ENCODE measurements around the gene C1QTNF6. TPM values are rescaled to one million over a fixed set of nuclear protein-coding genes. Genes with fewer than 3 reads are reported as not detected.

Gene C1QTNF6
- total RNA-seq, 2 experiments from 2014 or later, result 7.3 to 19.6 TPM

DNA sequence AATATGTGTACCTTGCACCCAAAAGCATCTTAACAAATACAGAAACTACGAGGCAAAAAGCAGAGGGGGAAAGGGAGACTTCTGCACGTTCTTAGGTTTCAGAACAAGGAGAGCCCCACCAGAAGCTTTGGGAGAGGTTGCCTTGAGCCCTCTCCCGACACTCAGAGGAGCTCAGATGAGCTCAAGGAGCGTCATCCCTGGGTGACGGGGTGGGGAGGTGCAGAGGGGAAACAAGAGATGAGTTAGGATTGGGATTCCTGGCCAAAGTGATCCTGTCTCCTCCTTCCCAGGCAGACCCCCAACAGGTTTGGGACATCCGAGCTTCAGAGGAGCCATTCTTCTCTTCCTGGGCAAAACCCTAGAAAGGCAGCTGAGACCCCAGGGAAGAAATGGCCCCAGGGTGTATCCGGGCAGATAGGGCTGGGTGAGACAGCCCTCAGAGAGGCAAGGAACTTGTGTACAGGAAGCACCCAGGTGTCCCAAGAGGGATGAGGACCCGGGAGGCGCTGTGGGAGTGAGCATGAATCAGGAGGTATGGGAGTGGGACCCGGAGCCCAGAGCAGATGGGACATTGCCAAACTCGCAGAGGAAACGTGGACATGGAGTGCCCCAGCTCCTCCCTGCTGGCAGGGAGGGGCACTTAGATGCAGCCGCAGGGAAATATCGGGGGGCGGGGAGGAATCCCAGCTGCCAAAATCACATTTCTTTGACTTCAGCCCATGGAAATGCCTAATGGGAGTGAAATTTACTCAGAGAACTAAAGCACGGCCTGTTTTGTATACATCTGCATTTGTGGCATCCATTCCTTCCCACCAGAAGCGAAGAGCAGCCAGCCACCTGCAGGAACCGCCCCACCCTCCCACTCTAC, 12.4 kb downstream of the C1QTNF6 start:
- CTCF ChIA-PET (ENCODE audit: unreplicated experiment), result no interaction called here
- no peak for DNase-seq (ENCODE audit: low spot score)
- Histone ChIP-seq H3K36me3 (ENCODE audit: insufficient read depth, low read length) (no peaks in the 10 kb centered on the region), H3K4me1 (ENCODE audit: insufficient read depth, low read length, poor library complexity, severe bottlenecking) (no peaks in the 10 kb centered on the region), H2AFZ (ENCODE audit: low read length) (no peak overlapping the region), H3K79me2 (ENCODE audit: insufficient read depth, low read depth, low read length) (no peaks in the 10 kb centered on the region), H3K27ac (ENCODE audit: low read depth, low read length, poor library complexity, severe bottlenecking) (no peak overlapping the region), H3K9me3 (ENCODE audit: low read length) (no peaks in the 10 kb centered on the region), H3K4me2 (ENCODE audit: low read length) (no peak overlapping the region), H4K20me1 (ENCODE audit: insufficient read depth, low read length) (no peaks in the 10 kb centered on the region), H3K4me3 (ENCODE audit: low read depth, low read length, poor library complexity, severe bottlenecking) (no peak overlapping the region), H3K9me2 (ENCODE audit: insufficient read depth, low read length) (no peaks in the 10 kb centered on the region)
- no TSS peak for BruUV-seq (replicated peaks)
- POLR2A ChIA-PET, result no interaction called here
- intact Hi-C loops (cut with micrococcal nuclease; ENCODE audit: unreplicated experiment), result no loop called here
- TF ChIP-seq EZH2phosphoT487 (IDR thresholded peaks at IDR 0.05; ENCODE audit: borderline replicate concordance, low read depth, low read length), result no peak
- no peak for TF ChIP-seq CTCF (conservative IDR thresholded peaks at IDR 0.05; ENCODE audit: low read length)

DNA sequence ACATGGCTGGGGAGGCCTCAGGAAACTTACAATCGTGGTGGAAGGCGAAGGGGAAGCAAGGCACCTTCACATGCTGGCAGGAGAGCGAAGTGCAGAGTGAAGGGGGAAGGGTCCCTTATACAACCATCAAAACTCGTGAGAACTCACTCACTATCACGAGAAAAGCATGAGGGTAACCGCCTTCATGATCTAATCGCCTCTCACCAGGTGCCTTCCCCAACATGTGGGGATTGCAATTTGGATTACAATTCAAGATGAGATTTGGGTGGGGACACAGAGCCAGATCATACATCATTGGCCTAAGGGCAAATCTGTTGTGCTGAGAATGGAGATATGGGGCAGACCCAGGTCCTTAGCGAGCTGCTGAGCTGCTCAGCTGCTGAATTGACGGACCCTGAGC, 13.1 kb downstream of the C1QTNF6 start:
- no peak overlapping the region for H3K4me2 ChIP-seq (ENCODE audit: low read length)
- BruUV-seq (replicated peaks), result no TSS peak
- no peak overlapping the region for H2AFZ ChIP-seq (ENCODE audit: low read length)
- no peaks in the 10 kb centered on the region for H3K9me2 ChIP-seq (ENCODE audit: insufficient read depth, low read length)
- H3K36me3 ChIP-seq (ENCODE audit: insufficient read depth, low read length), result no peaks in the 10 kb centered on the region
- no peak overlapping the region for H3K4me3 ChIP-seq (ENCODE audit: low read depth, low read length, poor library complexity, severe bottlenecking)
- TF ChIP-seq CTCF (conservative IDR thresholded peaks at IDR 0.05; ENCODE audit: low read length) (no peak), EZH2phosphoT487 (IDR thresholded peaks at IDR 0.05; ENCODE audit: borderline replicate concordance, low read depth, low read length) (no peak)
- H4K20me1 ChIP-seq (ENCODE audit: insufficient read depth, low read length), result no peaks in the 10 kb centered on the region
- H3K9me3 ChIP-seq (ENCODE audit: low read length), result no peaks in the 10 kb centered on the region
- ChIA-PET CTCF (ENCODE audit: unreplicated experiment) (no interaction called here), POLR2A (no interaction called here)
- no peak overlapping the region for H3K27ac ChIP-seq (ENCODE audit: low read depth, low read length, poor library complexity, severe bottlenecking)
- no peaks in the 10 kb centered on the region for H3K79me2 ChIP-seq (ENCODE audit: insufficient read depth, low read depth, low read length)
- H3K4me1 ChIP-seq (ENCODE audit: insufficient read depth, low read length, poor library complexity, severe bottlenecking), result no peaks in the 10 kb centered on the region
- DNase-seq (ENCODE audit: low spot score), result no peak
- intact Hi-C loops (cut with micrococcal nuclease; ENCODE audit: unreplicated experiment), result no loop called here

DNA sequence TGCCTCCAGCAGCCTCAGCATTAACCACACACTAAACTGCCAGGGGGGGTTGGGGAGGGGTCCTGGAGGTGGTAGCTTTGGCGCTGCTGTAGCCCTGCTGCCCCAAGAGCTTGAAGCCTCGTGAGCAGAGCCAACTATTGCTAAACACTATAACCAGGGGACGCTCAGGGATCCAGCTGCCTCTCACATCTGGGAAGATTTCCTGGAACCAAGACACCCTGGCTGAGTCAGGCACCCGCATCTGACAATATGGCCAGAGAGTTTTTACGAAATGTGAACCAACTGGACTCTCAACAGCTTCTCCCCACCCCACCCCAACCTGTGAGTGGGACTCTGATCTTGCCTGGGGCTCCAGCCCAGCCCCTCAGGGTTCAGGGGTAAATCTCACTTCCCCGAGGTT, 14.3 kb downstream of the C1QTNF6 start:
- intact Hi-C loops (cut with micrococcal nuclease; ENCODE audit: unreplicated experiment), result no loop called here
- POLR2A ChIA-PET, result no interaction called here

More for the DNA sequence above, 14.3 kb downstream of the C1QTNF6 start:
- DNase-seq (ENCODE audit: low spot score), result no peak
- Histone ChIP-seq H3K4me3 (ENCODE audit: low read depth, low read length, poor library complexity, severe bottlenecking) (no peak overlapping the region), H3K36me3 (ENCODE audit: insufficient read depth, low read length) (no peaks in the 10 kb centered on the region), H4K20me1 (ENCODE audit: insufficient read depth, low read length) (no peaks in the 10 kb centered on the region), H2AFZ (ENCODE audit: low read length) (no peak overlapping the region), H3K4me2 (ENCODE audit: low read length) (no peak overlapping the region), H3K27ac (ENCODE audit: low read depth, low read length, poor library complexity, severe bottlenecking) (no peak overlapping the region), H3K4me1 (ENCODE audit: insufficient read depth, low read length, poor library complexity, severe bottlenecking) (no peaks in the 10 kb centered on the region), H3K9me2 (ENCODE audit: insufficient read depth, low read length) (no peaks in the 10 kb centered on the region), H3K9me3 (ENCODE audit: low read length) (no peaks in the 10 kb centered on the region), H3K79me2 (ENCODE audit: insufficient read depth, low read depth, low read length) (no peaks in the 10 kb centered on the region)
- BruUV-seq (replicated peaks), result no TSS peak
- TF ChIP-seq CTCF (conservative IDR thresholded peaks at IDR 0.05; ENCODE audit: low read length) (no peak), EZH2phosphoT487 (IDR thresholded peaks at IDR 0.05; ENCODE audit: borderline replicate concordance, low read depth, low read length) (no peak)
- CTCF ChIA-PET (ENCODE audit: unreplicated experiment), result interaction anchor here (0.6 kb wide), 1 partner anchor 41 kb away, joined by 3 read pairs; no protein-coding TSS in a partner anchor
